IPS-NIHi7 (cell line): ENCODE measurements around the gene CHST2.
"Not testable (repeated sequence)": the region's sequence is repeated elsewhere in the genome, so short reads cannot be mapped to it uniquely, and the experiment has no call there.

Source experiments
- DNase-seq: peaks from one replicate; pipeline ENCODE4 v3.0.0; 2012; ENCODE audit warnings: mixed read lengths; ENCODE audit errors: extremely low spot score

CHST2 gene, protein sequence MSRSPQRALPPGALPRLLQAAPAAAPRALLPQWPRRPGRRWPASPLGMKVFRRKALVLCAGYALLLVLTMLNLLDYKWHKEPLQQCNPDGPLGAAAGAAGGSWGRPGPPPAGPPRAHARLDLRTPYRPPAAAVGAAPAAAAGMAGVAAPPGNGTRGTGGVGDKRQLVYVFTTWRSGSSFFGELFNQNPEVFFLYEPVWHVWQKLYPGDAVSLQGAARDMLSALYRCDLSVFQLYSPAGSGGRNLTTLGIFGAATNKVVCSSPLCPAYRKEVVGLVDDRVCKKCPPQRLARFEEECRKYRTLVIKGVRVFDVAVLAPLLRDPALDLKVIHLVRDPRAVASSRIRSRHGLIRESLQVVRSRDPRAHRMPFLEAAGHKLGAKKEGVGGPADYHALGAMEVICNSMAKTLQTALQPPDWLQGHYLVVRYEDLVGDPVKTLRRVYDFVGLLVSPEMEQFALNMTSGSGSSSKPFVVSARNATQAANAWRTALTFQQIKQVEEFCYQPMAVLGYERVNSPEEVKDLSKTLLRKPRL

GRCh38 chr3:143119009-143119914 lies at the start of gene CHST2:
TSS of gene CHST2 (plus strand) at chr3:143119771. CDS start at chr3:143120817, 1,046 bp downstream.
- peak; percentile 97 for DNase-seq

GRCh38 chr3:143070977-143071551 lies 48.5 kb upstream of the CHST2 start:
- peak; percentile 69 for DNase-seq

- no peak for DNase-seq
Measured at GRCh38 chr3:143071776-143072175, 47.8 kb upstream of the CHST2 start.

GRCh38 chr3:143072298-143073020 lies 47.1 kb upstream of the CHST2 start:
- not testable (repeated sequence) for DNase-seq

DNA sequence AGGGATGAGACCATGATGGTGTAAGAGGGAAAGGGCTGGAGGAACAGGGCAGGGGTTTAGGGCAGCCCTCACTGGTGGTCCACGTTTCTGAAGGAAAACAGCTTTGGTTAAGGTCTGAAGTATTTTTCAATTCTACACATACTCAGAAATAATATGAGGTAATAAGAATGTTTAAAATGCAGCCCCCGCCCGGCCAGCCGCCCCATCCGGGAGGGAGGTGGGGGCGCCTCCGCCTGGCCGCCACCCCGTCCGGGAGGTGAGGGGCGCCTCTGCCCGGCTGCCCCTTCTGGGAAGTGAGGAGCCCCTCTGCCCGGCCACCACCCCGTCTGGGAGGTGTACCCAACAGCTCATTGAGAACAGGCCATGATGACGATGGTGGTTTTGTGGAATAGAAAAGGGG lies 46.0 kb upstream of the CHST2 start:
- DNase-seq: not testable (repeated sequence)

DNA sequence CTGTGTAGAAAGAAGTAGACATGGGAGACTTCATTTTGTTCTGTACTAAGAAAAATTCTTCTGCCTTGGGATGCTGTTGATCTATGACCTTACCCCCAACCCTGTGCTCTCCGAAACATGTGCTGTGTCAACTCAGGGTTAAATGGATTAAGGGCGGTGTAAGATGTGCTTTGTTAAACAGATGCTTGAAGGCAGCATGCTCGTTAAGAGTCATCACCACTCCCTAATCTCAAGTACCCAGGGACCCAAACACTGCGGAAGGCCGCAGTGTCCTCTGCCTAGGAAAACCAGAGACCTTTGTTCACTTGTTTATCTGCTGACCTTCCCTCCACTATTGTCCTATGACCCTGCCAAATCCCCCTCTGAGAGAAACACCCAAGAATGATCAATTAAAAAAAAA lies 45.6 kb upstream of the CHST2 start:
- DNase-seq: not testable (repeated sequence)

DNA sequence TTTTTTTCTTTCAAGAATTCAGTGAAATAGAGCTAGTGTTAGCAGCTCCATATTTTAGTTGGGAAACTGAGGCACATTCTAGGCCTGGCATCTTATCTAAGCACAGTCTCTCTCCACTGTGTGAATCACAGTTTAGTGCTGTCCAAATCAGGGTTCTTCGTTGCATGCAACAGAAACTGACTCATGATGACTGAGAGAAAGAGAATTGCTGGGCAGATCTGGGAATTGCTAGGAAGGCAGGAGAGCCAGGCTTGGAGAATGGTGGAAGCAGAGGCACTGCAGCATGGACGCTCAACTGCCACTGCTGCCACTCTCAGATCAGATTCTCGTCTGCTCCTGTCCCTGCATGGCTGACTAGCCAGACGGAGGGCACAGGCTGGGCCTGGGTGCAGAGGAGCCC lies 40.7 kb upstream of the CHST2 start:
- no peak for DNase-seq

GRCh38 chr3:143080196-143080595 lies 39.4 kb upstream of the CHST2 start:
- no peak for DNase-seq

DNA sequence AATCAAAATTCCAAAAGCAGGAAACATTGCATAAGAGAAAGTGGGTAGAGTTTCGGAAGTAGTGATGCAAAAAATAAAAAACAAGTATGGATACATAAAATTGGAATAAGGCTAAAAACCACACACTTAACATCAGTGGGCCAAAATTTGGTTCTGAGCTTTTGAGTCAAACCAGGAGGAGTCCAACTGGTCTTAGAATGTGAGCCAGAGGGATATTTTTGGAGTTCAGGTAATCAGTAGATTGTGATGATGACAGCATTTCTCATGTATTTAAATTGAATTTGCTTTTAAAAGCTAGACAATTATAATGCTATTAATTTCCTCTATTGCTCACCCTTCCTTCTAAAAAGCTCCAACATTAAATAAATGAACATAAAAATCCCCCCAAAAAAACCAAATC lies 38.2 kb upstream of the CHST2 start:
- DNase-seq: no peak

GRCh38 chr3:143081844-143082778 lies 37.5 kb upstream of the CHST2 start:
- no peak for DNase-seq

- DNase-seq: no peak
Measured at GRCh38 chr3:143083781-143084180, 35.8 kb upstream of the CHST2 start.

DNA sequence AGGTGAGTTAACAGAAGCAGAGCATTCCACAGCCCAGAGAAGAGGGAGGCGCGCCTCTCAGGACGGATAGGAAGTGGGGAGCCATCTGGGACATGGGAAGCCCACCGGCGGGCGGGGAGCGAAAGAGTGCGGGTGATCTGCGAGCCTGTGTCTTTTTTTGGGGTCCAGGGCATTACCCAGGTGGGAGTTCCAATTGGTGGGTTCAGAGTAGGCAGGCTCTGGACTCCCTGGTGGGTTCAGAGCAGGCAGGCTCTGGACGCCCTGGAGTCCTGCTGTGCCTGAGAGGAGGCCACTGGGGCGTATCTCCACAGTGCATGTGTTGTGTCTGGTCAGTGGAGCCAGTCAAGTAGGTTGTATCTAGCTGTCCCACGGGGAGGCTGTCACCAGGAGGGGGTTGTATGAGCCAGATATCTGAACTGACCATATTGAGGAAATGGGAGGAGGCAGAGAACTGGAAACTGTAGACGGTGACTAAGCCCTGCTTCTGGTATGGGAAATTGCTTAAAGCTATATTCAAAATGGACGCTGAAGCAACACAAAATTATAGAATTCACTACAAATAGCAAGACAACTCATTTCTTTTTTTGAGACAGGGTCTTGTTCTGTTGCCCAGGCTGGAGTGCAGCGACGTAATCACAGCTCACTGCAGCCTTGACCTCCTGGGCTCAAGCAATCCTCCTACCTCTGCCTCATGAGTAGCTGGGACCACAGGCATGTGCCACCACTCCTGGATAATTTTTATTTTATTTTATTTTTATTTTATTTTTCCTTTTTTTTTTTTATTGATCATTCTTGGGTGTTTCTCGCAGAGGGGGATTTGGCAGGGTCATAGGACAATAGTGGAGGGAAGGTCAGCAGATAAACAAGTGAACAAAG lies 34.5 kb upstream of the CHST2 start:
- DNase-seq: no peak

GRCh38 chr3:143088835-143089234 lies 30.7 kb upstream of the CHST2 start:
- DNase-seq: no peak

- DNase-seq: no peak
Measured at GRCh38 chr3:143089965-143090364, 29.6 kb upstream of the CHST2 start.

- no peak for DNase-seq
Measured at GRCh38 chr3:143090486-143090885, 29.1 kb upstream of the CHST2 start.

GRCh38 chr3:143090976-143091837 lies 28.4 kb upstream of the CHST2 start:
- DNase-seq: no peak

DNA sequence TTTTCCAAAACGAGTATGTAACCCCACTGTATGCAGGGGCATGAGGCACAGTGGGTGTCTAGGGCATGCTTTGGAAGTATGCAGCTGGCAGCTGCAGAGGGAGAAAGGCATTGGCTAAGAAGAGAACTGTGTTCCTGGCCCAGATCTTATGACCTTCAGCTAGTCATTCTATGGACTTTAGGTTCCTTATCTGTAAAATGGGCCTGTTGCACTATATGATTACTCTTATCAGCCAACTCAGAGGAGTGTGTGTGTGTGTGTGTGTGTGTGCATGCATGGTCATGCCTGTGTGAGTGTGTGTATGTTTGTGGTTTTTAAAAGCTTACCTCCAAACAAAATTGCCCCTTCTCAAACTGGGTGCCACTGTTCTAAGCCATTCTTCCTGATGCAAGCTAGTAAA lies 27.4 kb upstream of the CHST2 start:
- no peak for DNase-seq

DNA sequence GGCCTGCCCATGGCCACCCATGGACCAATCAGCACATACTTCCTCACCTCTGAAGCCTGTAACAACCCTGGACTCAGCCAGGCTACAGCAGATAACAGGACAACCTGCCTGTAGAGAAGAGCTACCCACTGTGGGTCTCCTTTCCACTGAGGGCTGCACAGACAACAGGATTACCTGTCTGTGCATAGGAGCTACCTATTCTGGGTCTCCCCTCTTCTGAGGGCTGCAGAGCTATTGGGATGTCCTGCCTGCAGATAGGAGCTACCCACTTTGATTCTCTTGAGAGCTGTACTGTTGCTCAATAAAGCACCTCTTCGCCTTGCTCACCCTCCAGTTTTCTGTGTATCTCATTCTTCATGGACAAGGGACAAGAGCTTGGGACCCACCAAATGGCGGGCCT lies 23.8 kb upstream of the CHST2 start:
- DNase-seq: no peak
